HG03139 (cell line): ENCODE data around the gene SCRN2.
A peak's percentile ranks its signal among the peaks of the same experiment; 100 is the strongest.

Experiments used
- ATAC-seq: cut with Tn5 transposase; IDR thresholded peaks from one replicate; pipeline ENCODE4 v1.9.1; 2021; ENCODE audit not compliant: unreplicated experiment

The SCRN2 gene

DNA sequence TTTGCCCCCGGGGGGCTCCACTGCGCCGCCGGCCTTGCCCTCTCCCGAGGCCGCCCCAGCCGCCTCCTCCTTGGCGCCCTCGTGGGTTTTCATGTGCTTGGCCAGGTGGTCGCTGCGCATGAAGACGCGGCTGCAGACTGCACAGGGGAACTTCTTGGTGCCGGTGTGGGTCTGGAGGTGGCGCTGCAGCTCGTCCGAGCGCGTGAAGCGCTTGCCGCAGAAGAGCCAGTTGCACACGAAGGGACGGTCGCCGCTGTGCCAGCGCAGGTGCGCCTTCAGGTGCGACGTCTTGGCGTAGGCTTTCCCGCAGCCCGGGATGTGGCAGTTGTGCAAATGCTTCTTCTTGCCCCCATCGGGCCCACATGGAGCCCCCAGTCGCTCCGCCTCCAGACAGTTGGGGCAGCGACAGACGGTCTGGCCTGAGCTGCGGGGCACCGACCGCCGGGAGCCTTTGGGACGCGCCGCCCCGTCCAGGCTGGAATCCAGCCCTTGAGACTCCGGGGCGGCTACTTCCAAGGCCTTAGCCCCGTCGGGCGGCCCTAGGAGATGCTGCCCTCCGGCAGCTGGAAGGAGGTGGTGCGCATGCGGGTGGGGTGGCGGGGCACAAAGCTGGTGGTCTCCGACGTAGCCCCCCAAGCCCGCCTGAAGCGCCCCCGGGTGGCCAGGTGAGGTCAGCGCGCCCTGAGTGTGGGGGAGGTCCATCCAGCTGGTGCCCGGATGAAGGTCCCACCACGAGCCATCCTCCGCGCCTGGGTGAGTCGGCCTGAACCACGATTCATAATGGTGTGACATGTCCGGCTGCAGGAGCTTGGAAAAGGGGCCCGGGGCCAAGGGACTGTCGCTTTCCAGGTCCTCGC, 6.5 kb upstream of the SCRN2 start:
- ATAC-seq: no peak

DNA sequence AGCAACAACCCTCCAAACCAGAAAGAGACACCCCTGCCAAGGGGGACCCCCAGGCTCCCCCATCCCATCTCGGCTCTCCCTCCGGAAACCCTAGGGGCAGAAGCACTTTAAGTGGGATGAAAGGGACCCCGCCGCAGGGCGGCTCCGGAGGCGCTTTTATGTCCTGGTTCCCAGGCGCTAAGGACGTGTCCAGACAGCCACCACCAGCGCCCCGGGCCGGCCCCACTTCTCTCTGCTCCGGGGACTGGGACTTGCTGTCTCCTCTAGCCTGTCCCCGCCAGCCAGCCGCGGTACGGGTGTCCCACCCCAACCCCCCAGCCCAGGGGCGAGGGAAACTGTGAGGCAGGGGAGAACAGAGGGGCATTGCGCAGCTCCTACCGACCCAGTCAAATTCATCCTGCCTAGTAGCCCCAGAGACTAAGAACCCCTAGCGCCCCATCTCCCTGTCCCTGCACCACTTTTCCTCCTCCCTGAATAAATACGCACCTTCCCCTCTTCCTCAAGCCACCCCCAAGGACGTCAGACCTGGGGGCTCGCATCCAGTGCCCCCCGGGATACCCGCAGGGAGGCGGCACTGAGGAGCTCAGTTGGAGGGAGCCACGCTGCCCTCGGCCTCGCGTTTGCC, 5.8 kb upstream of the SCRN2 start:
- ATAC-seq: no peak

DNA sequence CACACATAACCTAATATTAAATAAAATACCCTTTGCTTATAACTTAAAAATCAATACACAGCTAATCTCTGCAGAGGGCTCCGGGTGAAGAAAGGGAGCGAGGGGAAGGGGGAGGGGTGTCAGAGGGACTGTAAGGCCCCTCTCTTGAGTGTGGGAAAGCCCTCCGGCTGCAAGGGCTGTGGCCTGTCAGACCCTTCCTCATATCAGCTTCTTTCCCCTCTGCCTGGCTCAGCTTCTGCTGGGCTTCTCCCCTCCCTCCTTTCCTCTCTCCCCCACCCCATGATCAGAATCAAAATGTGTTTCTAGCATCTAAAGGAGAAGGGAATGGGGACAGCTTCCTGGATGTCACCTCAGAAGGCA, 4.6 kb upstream of the SCRN2 start:
- ATAC-seq: no peak

DNA sequence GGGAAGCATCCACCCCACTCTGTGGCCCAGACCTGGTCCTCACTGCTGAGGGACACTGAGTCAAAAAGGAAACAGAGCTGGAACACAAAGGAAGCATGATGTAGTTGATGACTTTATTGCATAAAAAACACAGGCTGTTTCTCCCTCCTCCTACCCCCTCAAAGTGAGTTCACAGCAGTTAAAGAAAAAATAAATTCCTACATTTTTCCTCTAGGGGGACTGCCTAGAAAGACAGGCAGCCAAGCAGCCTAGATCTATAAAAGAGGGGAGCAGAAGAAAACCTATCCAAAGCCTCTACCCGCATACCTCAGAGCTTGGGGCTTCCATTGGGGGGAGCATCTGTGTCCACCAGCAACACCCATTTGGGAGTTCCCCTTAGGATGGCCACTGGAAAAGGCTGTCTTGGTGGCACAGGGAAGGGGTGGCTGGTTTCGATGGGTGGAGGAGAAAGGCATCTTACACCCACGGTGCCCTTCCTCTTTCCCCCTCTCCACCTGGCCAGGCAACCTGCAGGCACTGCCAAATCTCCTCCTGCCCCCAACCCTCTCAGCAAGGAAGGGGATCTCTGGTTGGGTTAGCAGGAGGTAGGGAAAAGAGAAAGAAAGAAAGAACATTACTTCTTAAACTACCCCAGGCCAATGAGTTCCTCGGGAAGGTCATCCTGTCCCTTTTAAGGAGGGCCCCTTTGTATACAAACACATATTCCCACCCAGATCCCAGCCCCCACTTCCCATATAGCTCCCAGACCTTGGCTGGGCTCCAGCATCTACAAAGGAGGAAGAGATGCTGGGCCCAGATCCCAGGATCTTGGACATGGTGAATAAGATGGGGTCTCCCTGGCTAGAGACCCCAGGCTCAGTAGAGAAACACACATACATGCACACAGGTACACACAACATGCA, 4.0 kb upstream of the SCRN2 start:
- no peak for ATAC-seq

DNA sequence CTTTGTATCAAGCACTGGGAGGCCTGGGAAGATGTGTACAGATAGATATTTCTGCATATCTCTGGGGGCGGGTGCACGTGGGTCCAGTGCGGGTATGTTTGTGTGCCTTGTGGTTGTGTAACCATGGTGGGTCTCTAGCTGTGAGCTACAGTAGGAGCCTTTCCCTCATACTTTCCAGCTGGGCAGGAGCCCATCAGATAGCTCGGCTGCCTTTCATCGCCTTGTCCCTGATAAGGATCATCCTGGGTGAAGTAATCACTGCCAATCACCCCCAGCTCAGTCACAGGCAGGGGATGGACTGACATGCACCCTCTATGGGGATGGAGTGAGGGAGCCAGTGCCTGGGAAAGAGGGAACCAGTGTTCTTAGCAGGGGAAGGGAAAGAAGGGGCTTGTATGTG, 3.2 kb upstream of the SCRN2 start:
- ATAC-seq: no peak

DNA sequence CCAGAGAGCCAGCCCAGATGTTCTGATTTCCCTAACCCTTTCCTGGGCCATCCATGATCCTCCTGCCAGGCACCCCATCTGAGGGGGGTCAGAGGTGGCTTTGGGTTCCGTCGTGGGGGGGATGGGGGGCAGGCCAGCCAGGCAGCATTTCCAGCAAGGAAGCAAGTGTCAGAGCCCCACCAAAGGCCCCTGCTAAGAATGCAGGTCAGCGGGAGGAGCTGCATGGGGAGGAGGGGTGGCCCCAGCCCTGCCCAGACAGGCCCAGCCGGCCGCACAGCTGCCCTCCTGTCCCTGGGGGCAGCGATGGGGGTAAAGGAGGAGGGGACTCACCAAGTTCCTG, 2.3 kb upstream of the SCRN2 start:
- ATAC-seq: no peak

DNA sequence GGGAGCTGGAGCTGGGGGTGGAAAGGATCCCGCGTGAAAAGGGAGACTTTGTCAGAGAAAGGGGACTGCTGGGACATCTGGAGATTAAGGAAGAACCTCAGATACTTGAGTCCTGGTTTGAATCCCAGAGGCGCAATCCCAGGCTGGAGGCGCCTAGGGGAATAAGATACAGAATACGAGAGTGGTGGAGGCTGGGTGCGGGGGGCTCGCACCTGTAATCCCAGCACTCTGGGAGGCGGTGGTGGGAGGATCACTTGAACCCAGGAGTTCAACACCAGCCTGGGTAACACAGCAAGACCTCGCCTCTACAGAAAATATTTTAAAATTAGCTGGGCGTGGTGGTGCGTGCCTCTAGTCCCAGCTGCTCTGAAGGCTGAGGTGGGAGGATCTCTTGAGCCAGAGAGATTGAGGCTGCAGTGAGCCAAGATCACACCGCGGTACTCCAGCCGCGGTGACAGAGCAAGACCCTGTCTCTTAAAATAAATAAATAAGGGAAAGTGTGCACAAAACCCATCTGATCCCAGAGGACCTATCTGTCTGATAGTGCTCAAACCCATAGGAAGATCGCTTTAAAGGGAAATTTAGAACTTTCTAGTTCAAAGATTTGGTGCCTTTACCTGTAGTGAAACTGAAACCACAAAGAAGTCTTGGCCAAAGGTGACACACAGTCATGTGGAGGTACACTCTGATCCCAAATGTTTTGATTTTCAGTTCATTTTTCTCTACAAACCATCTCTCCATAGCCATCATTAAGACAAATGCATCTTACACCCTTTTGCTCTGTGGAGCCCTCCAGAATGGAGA, 617 bp upstream of the SCRN2 start:
- no peak for ATAC-seq

DNA sequence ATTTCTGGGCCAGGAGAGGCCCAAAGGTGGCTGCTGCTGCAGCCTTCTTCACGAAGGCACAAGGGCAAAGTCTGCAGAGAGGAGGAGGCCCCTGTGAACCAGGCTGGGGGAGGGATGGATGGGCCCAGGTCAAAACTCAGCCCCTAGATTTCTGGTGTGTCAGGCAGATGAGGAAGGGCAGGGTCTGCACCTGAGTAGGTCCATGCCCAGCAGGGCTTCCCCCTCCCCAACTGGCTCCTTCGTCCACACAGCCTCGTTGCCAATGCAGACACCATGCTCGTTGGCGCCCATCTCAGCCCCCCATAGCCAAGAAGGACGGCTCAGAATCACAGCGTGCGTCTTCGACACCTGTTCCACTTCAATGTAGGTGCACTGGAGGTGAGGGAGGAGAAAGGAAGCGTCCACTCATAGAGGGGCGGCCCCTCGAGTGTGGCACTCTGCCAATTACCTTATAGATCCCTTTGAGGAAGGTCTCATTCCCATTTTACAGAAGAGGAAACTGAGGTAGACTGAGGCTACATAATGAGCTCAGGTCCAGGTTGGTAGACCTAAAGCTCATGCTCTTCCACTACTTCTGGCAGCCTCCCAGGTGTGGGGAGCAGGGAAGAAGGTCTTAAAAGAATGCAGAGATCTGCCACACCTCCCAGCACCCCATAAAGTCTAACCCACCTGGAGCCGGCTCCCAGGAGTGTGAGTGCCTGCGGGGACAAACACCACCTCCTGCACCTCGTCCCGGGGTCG, 902 bp downstream of the SCRN2 start:
- no peak for ATAC-seq

DNA sequence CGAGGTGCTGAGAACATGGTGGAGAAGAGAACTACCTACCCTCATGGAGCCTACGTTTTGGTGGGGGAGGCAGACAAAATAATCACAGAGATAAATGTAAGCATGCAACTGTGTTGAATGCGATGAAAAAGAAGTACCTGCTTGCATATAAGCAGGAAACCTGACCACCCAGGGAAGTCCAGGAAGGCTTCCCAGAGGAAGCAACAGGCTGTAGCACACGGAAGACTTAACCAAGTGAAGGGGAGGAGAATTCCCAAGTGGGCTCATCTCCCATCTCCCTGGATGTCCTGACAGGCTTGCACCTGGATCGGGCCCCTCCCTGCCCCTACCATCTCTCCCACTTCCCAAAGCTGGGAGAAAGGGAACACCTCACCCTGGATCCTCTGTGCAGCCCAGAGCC, 2.0 kb downstream of the SCRN2 start:
- no peak for ATAC-seq

DNA sequence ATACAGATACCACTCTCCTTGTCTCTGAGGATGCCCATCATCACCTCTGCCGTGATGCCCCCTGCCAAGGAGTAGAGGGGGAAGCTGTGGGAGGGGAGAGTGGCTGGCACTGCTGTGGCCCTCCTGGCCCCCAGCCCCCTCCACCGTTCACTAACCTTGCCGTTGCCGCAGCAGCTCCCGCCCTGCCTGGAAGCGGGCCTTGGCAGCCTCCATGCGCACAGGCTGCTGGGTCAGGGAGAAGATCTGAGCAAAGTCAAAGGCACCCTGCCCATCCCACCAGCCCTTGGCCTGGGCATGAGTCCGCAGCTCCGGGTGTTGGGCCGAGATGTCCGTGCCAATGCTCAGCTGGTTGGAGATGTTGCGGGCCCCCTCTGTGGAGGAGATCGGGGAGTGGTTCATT, 2.4 kb downstream of the SCRN2 start:
- no peak for ATAC-seq

DNA sequence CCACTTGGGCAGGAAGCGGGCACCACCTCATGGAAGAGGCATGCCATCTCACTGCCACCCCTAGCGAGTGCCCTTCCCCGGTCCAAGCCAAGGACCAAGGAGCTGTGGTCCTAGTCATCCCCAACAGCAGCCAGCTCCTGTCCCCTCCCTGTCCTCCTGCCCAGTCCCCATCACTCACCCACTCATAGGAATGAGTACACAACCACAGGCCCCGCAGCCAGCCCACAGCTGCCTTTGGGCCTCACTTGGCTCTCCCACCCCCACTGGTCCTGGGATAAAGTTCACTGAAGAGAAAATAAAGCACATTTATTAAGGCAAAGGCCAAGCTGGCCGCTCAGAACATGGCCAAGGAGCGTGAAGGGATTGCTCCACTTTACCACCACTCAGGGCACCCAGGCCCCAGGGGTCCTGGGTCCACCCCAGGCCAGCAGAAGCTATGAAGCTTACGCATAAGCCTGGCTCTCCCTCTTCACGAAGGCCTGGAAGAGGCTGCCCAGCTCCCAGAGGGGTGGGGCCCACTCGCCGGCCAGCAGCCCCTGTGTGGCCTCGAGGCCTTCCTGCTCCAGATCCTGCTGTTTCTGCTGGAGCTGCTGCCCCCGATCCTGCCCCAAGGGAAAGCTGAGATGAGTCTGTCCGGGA, 3.6 kb downstream of the SCRN2 start:
- ATAC-seq: no peak

DNA sequence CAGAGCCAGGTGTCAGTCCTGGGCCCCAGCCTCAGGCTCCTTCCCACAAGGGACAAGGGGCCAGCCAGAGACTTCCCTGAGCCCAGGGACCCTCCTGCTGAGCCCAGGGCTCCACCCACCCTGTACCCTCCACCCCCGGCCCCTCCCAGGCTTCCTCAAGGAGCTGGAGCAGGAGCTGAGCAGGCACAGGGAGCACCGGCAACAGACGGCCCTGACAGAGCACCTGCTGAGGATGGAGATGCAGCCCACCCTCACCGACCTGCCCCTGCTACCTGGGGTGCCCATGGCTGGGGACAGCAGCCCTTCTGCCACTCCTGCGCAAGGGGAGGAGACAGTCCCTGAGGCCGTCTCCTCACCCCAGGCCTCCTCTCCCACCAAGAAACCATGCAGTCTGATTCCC, 4.5 kb downstream of the SCRN2 start:
- no peak for ATAC-seq

DNA sequence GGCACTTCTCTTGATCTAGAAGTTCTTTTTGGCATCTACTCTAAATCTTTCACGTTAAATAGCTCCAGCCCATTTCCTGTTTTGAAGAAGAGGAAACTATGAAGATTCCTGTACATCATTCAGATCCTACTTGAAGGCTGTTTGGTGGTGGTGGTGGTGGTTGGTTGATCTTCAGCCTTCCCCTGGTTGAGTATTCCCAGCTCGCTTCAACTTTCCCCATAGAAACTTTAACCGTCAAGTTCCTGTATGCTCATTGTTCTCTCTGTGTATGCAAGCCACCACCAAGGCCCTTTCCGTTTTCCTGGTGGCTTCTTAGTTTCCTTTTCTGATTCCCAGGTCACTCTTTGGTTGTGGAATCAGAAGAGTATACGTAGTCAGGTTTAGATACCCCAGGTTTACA, 6.3 kb downstream of the SCRN2 start:
- ATAC-seq: no peak

DNA sequence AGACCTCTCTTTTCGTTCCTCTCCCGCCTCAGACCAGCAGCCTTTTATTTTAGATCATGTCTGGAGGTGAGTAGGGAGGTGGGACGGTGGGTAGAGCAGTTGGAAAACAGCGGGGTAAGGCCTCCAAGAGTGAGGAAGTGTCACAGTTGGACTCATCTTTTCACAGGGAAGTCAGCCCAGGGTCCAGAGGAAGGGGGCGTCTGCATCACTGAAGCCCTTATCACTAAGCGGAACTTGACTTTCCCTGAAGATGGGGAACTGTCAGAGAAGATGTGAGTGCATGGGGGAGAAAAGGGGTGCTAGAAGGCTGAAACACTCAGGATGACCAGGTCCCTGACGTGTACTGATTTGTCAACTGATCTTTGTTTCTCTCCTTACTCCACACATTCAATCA, 9.1 kb downstream of the SCRN2 start:
- ATAC-seq: no peak

DNA sequence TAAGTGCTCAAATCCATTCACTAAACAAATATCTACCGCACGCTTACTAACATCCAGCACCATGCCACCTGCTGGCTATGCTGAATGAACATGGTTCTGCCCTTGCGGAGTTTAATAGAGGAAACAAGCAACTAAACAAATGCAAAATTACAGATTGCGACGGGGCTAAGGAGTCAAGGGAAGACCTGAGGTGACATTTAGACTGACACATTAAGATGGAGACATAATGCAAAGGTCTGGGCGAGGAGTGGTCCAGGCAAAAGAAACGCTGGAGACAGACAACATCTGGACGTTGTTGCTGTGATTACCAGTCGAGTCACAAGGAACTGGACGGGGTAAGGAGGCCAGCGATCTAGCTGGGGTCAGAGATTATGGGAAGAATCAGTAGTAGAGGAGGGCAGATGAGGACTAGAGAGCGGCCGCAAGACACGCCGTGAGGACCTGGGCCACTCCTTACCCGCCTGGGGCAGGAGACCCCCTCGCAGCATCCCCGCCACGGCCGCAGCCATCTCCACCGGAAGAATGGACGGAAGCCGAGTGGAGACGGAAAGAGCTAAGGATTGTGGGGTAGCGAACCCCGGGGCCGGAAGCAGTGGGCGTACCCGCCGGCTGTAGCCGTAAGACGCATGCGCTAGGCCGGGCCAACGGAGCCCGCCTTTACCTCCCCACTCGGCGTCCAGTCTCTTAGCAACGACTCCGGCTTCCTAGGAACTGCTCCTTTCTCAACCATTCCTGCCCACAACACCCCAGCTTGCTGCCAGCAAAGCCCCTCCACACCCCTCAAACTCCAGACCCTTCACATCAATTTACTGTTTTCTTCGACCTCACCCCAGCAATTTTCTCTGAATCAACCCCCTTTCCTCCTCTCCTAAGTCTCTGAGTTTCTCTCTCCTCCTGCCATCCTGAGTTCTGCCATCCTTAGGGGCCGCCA, 9.8 kb downstream of the SCRN2 start, which contains the start of the genes LRRC46 and MRPL10:
Gene LRRC46 (plus strand): TSS at position 668 of the 931 bp plus-strand sequence. CDS start 320 bp downstream, outside the sequence.
Gene MRPL10 (minus strand): TSS at position 539 of the 931 bp plus-strand sequence. CDS start 30 bp downstream, at position 509.
- ATAC-seq: peak; percentile 81

DNA sequence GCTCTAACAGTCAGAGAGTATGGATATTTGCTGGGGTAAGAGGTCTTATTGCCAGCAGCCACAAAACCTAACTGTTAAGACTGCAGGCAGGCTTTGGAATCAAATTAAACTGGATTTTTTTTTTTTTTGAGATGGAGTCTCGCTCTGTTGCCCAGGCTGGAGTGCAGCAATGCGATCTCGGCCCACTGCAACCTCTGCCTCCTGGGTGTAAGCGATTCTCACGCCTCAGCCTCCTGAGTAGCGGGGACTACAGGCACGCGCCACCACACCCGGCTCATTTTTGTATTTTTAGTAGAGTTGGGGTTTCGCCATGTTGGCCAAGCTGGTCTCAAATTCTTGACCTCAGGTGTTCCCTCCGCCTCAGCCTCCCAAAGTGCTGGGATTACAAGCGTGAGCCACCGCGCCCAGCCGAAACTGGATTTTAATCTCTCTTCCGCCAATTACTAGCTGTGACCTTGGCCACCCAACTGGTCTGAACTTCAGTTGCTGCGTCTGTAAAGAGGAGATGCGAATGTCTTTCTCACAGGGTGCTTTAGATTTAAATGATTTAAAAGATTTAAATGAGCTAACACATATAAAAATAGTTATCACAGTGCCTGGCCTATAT, 10.6 kb downstream of the SCRN2 start:
- ATAC-seq: no peak

DNA sequence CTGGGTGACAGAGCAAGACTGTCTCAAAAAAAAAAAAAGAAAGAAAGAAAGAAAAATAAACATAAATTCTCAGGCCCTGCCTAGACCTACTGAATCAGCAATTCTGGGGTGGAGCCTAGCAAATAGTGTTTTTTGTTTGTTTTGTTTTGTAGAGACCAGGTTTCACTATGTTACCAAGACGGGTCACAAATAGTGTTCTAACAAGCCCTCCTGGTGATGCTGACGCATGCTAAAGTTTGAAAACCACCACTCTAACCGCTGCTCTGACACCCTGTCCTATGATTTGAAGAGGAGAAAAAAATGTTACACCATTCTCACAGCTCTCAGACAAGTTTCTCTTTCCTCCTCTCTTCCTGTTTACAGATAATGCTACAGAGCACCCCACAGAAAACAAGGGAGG, 11.2 kb downstream of the SCRN2 start:
- ATAC-seq: no peak

DNA sequence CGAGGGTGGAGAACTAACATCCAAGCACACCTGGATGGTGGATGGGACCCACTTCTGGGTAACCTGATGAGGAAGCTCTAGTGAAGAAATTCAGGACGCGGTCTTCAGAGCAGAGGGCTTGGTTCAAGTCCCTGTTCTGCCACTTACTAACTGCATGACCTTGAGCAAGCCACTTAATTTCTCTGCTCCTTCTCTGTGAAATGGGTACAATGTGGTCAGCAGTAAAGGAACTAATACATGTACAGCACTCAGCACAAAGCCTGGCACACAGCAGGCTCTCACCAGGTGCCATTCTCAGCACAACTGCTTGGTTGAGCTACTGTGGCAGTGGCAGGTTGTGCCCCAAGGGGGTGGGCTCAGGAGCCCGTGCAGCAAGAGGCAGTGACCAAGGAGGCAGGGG, 17.6 kb downstream of the SCRN2 start:
- no peak for ATAC-seq
